GM21367 (cell line): ENCODE results near the gene NBPF15.
"Not testable (repeated sequence)": the region's sequence is repeated elsewhere in the genome, so short reads cannot be mapped to it uniquely, and the experiment has no call there.

ENCODE experiments used
- ATAC-seq: cut with Tn5 transposase; IDR thresholded peaks from one replicate; pipeline ENCODE4 v1.9.1; 2021; ENCODE audit not compliant: unreplicated experiment

Gene NBPF15, protein sequence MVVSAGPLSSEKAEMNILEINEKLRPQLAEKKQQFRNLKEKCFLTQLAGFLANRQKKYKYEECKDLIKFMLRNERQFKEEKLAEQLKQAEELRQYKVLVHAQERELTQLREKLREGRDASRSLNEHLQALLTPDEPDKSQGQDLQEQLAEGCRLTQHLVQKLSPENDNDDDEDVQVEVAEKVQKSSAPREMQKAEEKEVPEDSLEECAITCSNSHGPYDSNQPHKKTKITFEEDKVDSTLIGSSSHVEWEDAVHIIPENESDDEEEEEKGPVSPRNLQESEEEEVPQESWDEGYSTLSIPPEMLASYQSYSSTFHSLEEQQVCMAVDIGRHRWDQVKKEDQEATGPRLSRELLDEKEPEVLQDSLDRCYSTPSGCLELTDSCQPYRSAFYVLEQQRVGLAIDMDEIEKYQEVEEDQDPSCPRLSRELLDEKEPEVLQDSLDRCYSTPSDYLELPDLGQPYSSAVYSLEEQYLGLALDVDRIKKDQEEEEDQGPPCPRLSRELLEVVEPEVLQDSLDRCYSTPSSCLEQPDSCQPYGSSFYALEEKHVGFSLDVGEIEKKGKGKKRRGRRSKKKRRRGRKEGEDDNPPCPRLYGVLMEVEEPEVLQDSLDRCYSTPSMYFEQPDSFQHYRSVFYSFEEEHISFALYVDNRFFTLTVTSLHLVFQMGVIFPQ

DNA sequence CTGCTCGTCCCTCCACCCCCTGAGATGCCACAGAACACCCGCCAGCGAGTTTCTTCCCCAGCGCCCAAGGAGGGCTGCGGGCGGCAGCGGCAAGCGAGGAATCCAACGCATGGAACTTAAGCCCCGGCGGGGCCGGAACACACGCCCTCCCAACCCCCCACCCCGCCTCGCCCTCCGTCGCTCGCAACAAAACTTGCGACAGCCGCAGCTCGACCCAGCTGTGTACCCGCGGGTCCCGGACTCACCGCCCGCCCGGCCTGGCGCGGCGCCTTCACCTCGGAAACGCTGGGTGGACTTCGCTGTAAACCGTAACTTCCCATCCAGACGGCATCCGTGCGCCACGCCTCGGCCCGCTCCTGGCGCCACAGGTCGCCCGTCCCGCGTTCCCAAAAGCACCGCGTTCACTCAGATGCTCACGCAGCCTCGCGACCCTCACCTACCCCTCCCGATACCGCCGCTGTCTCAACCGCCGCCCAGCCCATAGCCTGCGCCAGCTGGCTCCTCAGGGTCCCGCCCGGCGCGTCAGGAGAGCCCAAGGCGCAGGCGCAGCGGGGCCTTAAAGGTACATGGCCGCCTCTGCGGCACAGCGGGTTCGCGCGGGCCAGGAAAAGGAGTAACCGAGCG, at the start of gene NBPF15:
TSS of gene NBPF15 (minus strand) at position 534 of the 624 bp plus-strand sequence. CDS start 21,666 bp downstream, outside the sequence.
- ATAC-seq = peak; percentile 88

- not testable (repeated sequence) for ATAC-seq
These were observed 35.0 kb upstream of the NBPF15 start for GRCh38 chr1:144496429-144496828.

DNA sequence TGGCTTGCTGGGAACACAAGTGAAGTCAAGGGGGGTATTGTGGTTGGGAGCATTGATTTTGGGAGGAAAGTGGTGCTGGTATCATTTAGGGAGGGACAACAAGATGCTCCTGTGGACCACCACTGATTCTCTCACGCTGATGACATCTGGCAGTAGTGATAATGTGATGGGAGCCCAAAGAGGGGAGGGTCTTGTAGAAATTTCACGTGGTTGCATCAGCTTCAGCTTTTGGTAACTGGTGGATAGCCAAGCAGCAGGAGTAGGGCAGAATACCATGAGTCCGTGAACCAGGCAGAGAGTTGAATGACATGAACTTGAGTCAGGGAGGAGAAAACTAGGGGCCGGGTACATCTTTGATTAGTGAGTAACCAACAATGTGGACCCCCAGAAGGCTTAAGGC, 32.7 kb upstream of the NBPF15 start:
- ATAC-seq = not testable (repeated sequence)

DNA sequence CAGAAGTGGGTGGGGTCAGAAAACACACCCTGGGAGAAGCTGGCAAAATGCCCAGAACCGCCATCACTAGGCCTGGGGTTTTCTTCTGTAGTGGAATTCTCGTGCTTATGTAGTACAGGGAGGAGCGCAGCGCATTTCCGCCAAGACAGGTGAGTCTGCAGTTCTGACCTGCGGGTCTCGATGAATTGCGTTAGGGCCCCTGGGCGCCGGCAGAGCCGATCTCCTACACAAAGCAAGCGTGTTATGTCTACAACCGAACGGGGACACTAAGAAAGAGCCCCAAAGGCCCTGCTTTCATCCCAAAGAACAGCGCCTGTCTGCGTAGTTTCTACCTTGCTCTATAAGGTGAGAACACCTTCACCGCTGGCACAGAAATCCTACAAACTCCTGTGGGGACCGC, 28.9 kb upstream of the NBPF15 start:
- not testable (repeated sequence) for ATAC-seq

DNA sequence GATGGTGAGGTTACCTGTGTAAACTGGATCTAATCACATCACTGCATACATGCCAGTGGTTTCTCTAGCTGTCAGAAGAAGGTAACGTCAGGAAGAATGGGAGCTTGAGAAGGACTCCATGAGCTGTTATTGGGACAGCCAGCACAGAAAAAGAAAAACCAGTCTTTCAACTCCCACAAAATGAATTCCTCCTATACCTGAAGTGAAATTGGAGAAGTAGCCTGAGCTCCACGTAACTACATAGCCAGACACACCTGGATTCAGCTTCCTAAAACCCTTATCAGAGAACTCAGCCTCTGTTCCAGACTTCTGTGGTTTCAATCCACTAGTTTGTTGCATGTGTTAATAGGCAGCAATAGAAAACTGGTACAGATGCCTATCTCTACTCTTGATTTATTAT, 25.5 kb upstream of the NBPF15 start:
- ATAC-seq = not testable (repeated sequence)

GRCh38 chr1:144485048-144485993, 23.9 kb upstream of the NBPF15 start:
- not testable (repeated sequence) for ATAC-seq

GRCh38 chr1:144473897-144474296, 12.4 kb upstream of the NBPF15 start:
- not testable (repeated sequence) for ATAC-seq

- not testable (repeated sequence) for ATAC-seq
These were observed 10.0 kb upstream of the NBPF15 start for GRCh38 chr1:144471434-144471833.

- not testable (repeated sequence) for ATAC-seq
These were observed 309 bp upstream of the NBPF15 start for GRCh38 chr1:144461778-144462177.

DNA sequence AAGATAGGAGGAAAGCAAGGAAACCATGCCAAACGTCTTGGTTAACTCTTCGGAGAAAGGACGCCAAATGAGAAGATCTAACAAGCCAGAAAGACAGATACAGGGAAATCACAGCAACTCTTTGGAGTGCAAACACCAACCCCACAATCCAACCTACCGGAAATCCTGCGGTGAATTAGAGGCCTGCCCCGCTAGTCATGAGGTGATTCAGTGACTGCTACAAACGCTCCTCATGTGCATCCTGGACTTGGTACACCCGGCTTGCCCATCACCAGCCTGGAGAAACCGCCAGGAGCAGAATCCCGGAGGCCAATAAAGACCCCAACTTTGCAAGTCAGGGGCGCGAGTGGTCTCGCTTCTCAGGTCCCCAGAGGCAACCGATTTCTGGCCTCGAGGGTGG, 783 bp downstream of the NBPF15 start:
- ATAC-seq = not testable (repeated sequence)

GRCh38 chr1:144442402-144442801, 19.1 kb downstream of the NBPF15 start:
- ATAC-seq = not testable (repeated sequence)

GRCh38 chr1:144439737-144440136, 21.7 kb downstream of the NBPF15 start:
- not testable (repeated sequence) for ATAC-seq

DNA sequence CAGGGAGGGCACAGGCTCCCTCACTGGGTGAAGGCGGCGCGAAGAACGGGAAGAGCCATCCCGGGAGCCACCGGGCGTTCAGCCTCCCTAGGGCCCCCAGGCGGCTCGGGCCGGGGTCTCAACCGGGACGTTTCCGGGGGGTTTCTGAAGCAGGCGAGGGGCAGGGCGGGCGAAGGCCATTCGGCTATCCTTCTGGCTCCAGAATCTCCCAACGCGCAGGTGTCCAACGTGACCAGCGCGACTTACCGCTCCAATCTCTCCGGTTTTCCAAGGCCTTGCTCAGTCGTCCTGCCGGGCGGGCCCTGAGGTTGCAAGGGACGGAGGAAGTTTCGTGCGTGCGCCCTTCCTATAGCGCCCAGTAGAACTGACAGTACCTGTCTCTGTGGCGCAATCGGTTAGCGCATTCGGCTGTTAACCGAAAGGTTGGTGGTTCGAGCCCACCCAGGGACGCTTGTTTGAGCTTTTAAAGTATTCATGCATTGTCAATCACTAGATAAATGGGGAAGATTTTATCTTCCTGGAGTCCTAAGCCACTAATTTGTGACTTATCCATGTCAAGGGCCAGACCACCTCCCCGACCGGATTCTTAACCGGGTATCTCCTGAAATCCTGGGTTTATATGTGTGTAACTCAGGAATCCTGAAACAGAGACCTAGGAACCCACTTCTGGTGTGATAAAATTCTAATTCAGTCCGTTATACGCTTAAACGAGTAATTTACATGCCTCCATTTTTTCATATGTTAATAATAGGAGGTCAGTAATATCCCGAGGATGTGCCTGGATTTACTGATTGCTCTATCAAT, 42.4 kb downstream of the NBPF15 start:
- not testable (repeated sequence) for ATAC-seq

DNA sequence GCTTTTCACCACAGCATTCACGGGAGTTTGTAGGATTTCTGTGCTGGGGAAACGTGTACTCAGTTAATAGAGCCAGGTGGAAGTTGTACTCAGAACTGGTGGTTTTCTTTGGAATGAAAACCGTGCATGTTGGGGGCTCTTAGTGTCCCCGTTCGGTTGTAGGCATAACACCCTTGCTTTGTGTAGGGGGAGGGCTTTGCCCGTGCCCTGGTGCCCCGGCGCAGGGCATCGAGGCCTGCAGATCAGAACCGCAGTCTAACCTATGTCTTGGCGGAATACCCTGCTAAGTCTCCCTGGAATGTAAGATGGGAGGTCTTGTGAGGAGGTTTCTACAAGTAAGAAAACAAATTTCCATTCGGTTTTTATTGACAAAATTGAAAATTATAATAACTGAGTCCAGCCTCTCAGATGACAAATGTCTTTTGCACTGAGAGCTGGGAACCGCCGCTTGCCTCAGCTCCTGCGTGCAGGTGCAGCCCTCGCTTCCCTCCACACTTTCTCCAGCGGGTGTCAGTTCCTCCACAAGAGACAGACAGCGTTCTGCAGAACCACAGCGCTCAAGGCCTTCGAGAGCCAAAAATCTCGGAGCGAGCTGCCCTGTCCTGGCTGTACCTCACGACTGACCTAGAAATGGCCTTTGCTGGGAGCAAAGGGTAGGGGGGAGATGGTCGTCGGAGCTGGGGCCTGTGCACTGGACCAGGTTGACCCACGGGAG, 47.9 kb downstream of the NBPF15 start:
- ATAC-seq = not testable (repeated sequence)

DNA sequence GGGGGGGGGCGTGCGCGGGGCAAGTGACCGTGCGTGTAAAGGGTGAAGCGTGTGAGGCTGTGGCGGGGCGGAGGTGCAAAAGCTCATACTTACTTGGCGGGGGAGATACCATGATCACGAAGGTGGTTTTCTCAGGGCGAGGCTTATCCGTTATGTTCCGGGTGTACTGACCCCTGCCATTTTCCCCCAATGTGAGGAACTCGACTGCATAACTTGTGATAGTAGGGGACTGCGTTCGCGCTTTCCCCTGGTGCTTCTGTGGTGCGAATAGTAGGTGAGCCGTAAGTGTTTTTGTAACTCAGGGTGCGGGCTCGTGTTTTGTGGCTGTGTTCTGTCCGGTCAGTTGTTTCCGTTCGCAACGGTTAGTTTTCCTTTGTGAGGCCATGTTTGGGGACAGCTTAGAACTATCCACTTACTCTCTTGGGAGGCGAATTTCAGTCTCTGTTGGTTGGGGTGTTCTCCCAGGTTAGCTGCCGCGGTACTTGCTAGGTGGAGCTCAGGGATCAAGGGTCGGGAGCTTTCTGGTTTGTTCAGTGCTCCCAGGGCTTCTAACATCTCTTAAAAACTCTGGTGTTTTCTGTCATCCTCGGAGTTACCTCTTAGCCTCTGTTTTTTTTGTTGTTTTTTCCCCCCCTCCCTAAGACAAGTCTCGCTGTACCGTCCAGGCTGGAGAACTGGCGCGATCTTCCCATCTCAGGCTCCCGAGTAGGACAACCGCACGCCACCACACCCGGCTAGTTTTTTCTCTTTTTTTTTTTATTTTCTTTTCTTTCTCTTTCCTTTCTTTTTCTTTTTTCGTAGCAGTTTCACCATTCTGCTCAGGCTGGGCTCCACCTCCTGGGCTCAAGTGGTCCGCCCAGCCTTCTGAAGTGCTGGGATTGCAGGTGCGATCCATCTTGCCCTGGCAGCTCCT, 48.7 kb downstream of the NBPF15 start:
- ATAC-seq = peak; percentile 87

GRCh38 chr1:144412068-144412471, 49.4 kb downstream of the NBPF15 start:
- ATAC-seq = peak; percentile 78

GRCh38 chr1:144402807-144403206, 58.7 kb downstream of the NBPF15 start:
- not testable (repeated sequence) for ATAC-seq

DNA sequence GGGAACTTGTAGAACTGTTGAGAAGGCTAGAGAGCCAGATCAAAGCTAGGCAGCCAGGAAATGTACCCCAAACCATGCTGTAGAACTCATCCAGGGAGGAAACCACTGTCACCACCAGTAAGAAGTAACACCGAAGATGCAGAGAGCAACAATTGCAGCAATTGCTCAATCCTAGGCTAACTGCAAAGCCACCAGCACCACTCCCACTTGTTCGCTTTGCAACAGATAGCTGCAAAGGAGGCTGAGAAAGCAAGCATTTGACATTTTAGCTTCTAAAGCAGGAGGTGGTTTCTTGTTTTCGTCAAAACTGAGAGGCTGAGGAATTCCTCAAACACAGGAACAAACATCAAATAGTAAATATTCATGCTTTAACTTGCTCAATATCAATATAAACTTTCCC, 89.8 kb downstream of the NBPF15 start:
- ATAC-seq = not testable (repeated sequence)
